Activated naive CD8-positive, alpha-beta T cell treated with anti-CD3 and anti-CD28 coated beads, Interleukin-2, amount 50 U/mL, for 24 hours (primary cell): ENCODE measurements around the gene STK24.

Experiments used
- ATAC-seq: fragments of 150-1000 bp; cut with Tn5 transposase; one replicate; pipeline ENCODE4 v1.10.0; 2021
- DNase-seq: peaks from one replicate; pipeline ENCODE4 v3.0.0; 2021
- H3K27ac Mint-ChIP-seq: one replicate; pipeline ENCODE4 v1.8.0; 2021; ENCODE audit warnings: mild to moderate bottlenecking, mixed read lengths
- H3K27me3 Mint-ChIP-seq: one replicate; pipeline ENCODE4 v1.8.0; 2021; ENCODE audit warnings: mixed read lengths
- H3K36me3 Mint-ChIP-seq: one replicate; pipeline ENCODE4 v1.8.0; 2021; ENCODE audit warnings: low read depth, mixed read lengths
- H3K4me1 Mint-ChIP-seq: one replicate; pipeline ENCODE4 v1.8.0; 2021; ENCODE audit warnings: mixed read lengths
- H3K4me3 Mint-ChIP-seq: one replicate; pipeline ENCODE4 v1.8.0; 2021; ENCODE audit warnings: mild to moderate bottlenecking, moderate library complexity, mixed read lengths
- H3K9me3 Mint-ChIP-seq: one replicate; pipeline ENCODE4 v1.8.0; 2021; ENCODE audit warnings: mixed read lengths

STK24 gene

DNA sequence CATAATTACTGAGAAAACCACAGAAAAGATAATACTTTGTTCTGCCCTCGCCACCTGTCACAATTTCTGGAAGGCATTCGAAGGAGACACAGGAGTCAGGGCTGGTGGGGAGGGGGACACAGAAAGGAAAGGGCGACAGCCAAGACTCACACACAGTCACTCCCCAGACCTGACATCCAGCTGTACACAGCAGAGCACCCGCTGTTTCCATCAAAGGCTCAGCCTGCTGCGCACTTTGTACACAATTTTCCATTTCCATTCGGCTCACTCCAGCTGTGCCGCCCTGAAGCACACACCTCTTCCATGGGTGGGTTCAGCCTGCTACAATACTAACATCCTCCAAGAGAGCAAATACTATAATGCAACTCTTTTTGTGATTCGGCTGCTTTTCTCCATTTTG is 38.0 kb downstream of the STK24 start:
- H3K27ac Mint-ChIP-seq: peak overlapping the region; percentile 20
- peaks cover 95% of the 10 kb centered on the region for H3K4me1 Mint-ChIP-seq
- peaks cover 15% of the 10 kb centered on the region for H3K36me3 Mint-ChIP-seq
- no peaks in the 10 kb centered on the region for H3K27me3 Mint-ChIP-seq
- no peak overlapping the region for H3K4me3 Mint-ChIP-seq
- ATAC-seq (no peak), DNase-seq (no peak)
- no peaks in the 10 kb centered on the region for H3K9me3 Mint-ChIP-seq

DNA sequence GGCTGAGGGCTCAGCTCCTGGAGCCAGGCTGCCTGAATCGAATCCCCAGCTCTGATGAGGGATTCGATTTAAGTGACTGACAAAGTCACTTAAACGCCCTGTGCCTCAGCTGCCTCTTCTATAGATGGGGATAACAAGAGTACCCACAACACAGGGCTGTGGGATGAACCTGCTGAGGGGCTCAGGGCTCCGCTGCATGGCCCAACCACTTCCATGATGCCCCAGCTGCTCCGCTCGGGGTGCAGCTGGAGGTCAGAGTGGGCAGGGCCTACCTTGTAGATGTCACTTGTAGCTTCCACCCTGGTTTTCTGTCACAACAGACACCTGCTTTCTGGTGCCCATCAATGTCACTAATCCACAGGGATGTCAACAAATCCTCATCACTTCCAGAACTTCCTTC is 39.2 kb downstream of the STK24 start:
- Mint-ChIP-seq H3K4me1 (peaks cover 91% of the 10 kb centered on the region), H3K9me3 (no peaks in the 10 kb centered on the region), H3K27me3 (no peaks in the 10 kb centered on the region), H3K36me3 (peaks cover 15% of the 10 kb centered on the region), H3K4me3 (no peak overlapping the region), H3K27ac (no peak overlapping the region)
- ATAC-seq (no peak), DNase-seq (no peak)

DNA sequence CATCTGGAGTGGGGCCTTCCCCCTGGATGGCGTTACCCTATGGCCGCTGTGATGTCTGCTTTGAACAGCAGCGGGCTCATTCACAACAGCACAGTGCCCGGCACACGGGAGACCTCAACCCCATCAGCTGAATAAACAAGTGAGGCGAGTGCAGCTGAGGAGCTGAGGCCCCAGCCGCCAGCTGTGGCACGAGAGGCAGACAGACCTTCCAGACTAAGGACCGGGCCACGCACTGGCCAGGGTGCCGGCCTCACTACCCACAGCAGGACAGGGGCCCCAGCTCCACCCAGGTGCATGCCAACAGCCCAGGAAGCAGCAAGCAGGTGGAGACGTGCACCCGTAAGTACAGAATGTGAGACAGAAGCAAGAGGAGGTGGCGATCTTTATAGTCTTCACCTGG is 39.6 kb downstream of the STK24 start:
- Mint-ChIP-seq H3K9me3 (no peaks in the 10 kb centered on the region), H3K4me3 (no peak overlapping the region), H3K4me1 (peaks cover 91% of the 10 kb centered on the region), H3K36me3 (peaks cover 15% of the 10 kb centered on the region), H3K27me3 (no peaks in the 10 kb centered on the region), H3K27ac (no peak overlapping the region)
- ATAC-seq: no peak
- DNase-seq: no peak

DNA sequence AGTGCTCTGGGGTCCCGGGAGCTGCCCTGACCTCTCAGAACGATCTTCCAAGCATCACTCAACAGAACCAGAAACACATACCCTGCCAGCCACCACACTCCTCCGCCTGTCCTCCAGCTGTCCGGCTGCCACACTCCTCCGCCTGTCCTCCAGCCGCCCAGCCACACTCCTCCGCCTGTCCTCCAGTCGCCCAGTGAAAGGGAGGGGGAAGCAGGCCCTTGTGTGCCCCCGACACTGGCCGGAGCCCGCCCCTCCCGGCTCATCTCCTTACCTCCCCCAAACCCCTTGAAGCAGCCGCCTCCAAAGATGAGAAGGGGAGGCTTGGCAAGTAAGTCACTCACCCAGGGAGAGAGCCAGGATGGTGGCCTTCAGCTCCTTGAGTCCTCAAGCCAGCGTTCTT is 40.2 kb downstream of the STK24 start:
- no peaks in the 10 kb centered on the region for H3K27me3 Mint-ChIP-seq
- peak overlapping the region; percentile 52 for H3K27ac Mint-ChIP-seq
- no peak for ATAC-seq
- DNase-seq: no peak
- no peaks in the 10 kb centered on the region for H3K9me3 Mint-ChIP-seq
- H3K36me3 Mint-ChIP-seq: peaks cover 15% of the 10 kb centered on the region
- H3K4me3 Mint-ChIP-seq: no peak overlapping the region
- H3K4me1 Mint-ChIP-seq: peaks cover 90% of the 10 kb centered on the region

DNA sequence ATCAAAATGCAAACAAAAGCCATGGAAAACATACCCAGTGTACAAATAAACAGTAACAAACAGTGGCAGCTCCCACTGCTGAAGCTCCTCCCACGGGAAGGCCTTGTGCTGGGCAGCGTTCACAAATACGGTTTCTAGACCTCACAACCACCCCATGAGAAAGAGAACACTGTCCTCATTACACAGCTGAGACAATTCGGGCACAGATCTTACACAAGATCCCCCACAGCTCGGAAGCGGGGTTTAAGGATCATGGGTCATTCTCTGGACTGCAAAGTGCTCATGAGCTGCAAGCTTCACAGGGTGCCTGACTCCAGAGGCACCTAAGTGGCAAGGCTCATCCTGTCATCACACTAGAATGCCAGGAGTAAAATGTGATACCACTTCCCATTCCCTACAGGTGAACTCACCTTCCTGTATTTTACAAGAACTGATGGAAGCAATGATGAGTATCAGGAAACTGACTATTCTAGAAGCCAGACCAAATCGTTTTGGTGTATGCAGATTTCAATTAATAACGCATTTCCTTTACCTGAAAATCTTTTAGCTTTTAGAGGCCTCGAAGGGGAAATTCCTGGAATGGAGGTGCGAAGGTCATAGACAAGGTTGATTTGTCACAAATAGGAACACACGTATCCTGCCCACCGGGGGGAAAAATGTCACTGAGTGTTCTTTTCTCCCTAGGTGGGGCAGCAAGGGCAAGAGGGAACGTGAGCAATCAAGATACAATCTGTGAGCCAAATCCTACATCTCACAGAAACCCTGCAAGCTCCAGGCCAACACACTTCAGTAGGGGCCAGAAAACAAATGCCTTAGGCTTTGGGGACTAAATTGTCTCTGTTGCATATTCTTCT is 41.2 kb downstream of the STK24 start:
- peaks cover 91% of the 10 kb centered on the region for H3K4me1 Mint-ChIP-seq
- no peaks in the 10 kb centered on the region for H3K27me3 Mint-ChIP-seq
- H3K27ac Mint-ChIP-seq: peak overlapping the region; percentile 52
- DNase-seq: no peak
- H3K36me3 Mint-ChIP-seq: peaks cover 15% of the 10 kb centered on the region
- H3K9me3 Mint-ChIP-seq: no peaks in the 10 kb centered on the region
- no peak for ATAC-seq
- no peak overlapping the region for H3K4me3 Mint-ChIP-seq

DNA sequence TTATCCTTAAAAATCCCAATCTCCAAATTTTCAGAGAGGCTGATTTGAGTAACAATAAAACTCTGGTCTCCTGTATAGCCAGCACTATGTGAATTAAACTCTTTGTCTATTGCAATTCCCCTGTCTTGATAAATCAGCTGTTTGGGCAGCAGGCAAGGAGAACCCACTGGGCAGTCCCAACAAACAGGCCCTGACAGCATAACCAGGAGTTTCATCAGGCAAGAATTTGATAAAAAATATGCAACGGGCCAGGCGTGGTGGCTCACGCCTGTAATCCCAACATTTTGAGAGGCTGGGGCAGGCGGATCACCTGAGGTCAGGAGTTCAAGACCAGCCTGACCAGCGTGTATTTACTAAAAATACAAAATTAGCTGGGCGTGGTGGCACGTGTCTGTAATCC is 42.1 kb downstream of the STK24 start:
- ATAC-seq (no peak), DNase-seq (no peak)
- H3K27me3 Mint-ChIP-seq: no peaks in the 10 kb centered on the region
- H3K36me3 Mint-ChIP-seq: peaks cover 17% of the 10 kb centered on the region
- H3K27ac Mint-ChIP-seq: no peak overlapping the region
- peaks cover 91% of the 10 kb centered on the region for H3K4me1 Mint-ChIP-seq
- no peaks in the 10 kb centered on the region for H3K9me3 Mint-ChIP-seq
- H3K4me3 Mint-ChIP-seq: no peak overlapping the region

DNA sequence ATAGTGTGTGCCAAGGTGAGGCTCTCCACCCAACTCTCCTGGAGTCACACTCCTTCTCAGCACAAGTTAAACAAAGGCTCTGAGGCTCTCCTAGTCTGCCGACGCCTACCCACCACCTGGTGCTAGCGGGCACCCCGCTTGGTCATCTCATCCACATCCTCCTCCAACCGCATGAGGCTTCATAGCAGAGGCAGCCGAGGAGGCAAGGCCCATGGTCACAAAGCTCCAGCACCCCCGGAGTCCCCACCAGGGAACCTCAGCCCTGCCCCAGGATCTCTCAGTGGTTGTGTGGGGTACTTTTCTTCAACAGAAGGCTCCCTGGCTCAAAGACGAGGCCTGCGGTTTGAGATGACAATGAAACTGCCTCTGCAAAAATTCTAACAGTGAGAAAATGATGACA is 43.0 kb downstream of the STK24 start:
- peak; percentile 41 for ATAC-seq
- Mint-ChIP-seq H3K36me3 (peaks cover 18% of the 10 kb centered on the region), H3K27me3 (no peaks in the 10 kb centered on the region), H3K27ac (no peak overlapping the region), H3K4me1 (peaks cover 91% of the 10 kb centered on the region), H3K4me3 (no peak overlapping the region), H3K9me3 (no peaks in the 10 kb centered on the region)
- no peak for DNase-seq

DNA sequence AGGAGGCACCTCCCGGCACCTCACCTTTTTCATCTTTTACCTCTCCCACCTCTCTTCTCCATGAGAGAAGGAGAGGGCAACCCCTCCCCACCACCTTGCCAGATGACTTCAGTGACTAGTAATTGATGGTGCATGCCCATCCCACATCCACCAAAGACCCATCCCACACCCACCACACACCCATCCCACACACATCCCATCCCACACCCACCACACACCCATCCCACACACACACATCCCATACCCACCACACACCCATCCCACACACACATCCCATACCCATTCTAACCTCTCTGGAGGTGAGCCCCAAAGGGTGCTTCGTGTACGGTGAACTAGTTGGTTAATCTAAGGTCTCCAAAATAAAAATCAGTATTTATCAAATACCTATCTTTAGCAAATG is 44.7 kb downstream of the STK24 start:
- peaks cover 92% of the 10 kb centered on the region for H3K4me1 Mint-ChIP-seq
- DNase-seq (no peak), ATAC-seq (no peak)
- H3K9me3 Mint-ChIP-seq: no peaks in the 10 kb centered on the region
- no peak overlapping the region for H3K4me3 Mint-ChIP-seq
- H3K27ac Mint-ChIP-seq: no peak overlapping the region
- peaks cover 14% of the 10 kb centered on the region for H3K36me3 Mint-ChIP-seq
- H3K27me3 Mint-ChIP-seq: no peaks in the 10 kb centered on the region

DNA sequence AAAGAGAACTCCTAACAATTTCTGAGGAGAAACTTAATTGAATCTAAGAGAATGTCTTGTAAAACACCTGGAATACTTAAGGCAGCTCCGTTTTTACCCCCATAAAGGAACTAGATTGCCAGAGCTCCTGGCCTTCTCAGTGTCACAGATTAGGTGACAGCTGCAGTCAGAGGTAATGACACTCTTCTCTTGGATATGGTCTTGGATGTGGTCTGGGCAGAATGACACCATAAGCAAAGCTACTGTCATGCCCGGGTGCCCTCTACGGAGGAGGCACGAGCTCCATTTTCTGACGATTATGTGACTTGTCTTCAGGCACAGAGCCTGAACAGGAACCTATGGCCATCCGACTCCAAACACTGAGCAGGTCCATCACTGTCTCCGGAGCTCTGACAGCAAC is 46.7 kb downstream of the STK24 start:
- H3K27ac Mint-ChIP-seq: peak overlapping the region; percentile 85
- H3K4me3 Mint-ChIP-seq: no peak overlapping the region
- peaks cover 9% of the 10 kb centered on the region for H3K36me3 Mint-ChIP-seq
- H3K27me3 Mint-ChIP-seq: no peaks in the 10 kb centered on the region
- H3K4me1 Mint-ChIP-seq: peaks cover 92% of the 10 kb centered on the region
- H3K9me3 Mint-ChIP-seq: no peaks in the 10 kb centered on the region
- DNase-seq (no peak), ATAC-seq (no peak)

DNA sequence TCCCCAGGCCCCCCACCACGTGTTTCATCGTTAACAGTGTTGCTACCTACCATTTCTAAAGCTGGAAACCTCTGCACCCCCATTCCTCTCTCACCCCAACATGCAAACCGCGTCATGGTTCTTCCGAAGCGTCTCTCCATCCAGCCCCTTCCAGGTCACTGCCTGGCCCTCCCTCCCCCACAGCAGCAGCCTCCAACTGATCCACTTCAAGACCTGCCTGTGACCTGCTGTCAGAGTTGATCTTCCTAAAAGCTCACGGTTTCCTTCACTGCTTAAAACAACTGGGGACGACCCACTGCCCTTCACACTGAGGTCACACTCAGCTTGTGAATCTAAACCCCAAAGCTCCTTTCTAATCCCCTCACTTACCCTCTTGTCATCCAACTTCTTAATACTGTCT is 47.7 kb downstream of the STK24 start:
- ATAC-seq: no peak
- Mint-ChIP-seq H3K4me3 (no peak overlapping the region), H3K27me3 (no peaks in the 10 kb centered on the region)

DNA sequence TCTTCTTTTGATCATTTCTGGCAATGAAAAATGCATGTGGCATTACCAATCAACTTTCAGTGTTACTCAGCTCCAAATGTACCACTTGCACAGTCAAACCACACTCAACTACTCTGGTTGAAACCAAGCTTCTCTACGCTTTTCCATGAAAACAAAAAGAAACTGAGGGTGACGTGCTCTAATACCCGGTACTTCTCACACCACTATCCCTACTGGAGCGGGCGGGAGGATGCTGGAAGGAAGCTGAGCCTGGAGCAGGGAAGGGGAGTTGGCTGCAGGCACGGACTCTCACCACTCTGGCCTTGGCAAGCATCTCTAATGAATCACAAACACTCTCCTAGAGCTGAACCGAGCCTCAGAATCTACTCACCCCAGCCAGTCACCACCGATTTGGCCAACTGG is 48.2 kb downstream of the STK24 start:
- DNase-seq: no peak
- H3K27ac Mint-ChIP-seq: peak overlapping the region; percentile 85
- H3K27me3 Mint-ChIP-seq: no peaks in the 10 kb centered on the region
- peak overlapping the region; percentile 30 for H3K4me3 Mint-ChIP-seq
- H3K36me3 Mint-ChIP-seq: peaks cover 9% of the 10 kb centered on the region
- peaks cover 94% of the 10 kb centered on the region for H3K4me1 Mint-ChIP-seq
- H3K9me3 Mint-ChIP-seq: no peaks in the 10 kb centered on the region
- ATAC-seq: peak; percentile 70

More for the DNA sequence above, 47.7 kb downstream of the STK24 start:
- peaks cover 9% of the 10 kb centered on the region for H3K36me3 Mint-ChIP-seq
- H3K4me1 Mint-ChIP-seq: peaks cover 94% of the 10 kb centered on the region
- peak overlapping the region; percentile 85 for H3K27ac Mint-ChIP-seq
- no peak for DNase-seq
- no peaks in the 10 kb centered on the region for H3K9me3 Mint-ChIP-seq

DNA sequence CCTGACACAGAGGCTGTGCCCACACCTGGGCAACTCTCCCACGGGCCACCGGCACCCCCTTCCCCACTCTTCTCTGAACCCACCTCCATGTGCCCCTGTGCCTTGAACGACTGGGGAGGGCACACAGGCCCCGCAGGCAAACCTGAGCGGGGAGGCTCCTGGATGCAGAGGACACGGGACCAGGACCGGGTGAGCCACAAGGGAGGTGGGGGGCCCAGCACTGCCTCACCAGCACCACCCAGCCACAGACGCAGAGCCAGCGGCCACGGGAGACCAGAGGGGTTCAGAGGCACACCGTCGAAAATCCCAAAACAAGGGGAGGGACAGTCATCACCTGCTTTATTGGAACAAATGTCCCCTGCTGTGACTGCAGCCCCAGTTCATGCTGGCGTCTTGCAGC is 49.4 kb downstream of the STK24 start:
- Mint-ChIP-seq H3K27ac (no peak overlapping the region), H3K27me3 (no peaks in the 10 kb centered on the region), H3K4me3 (no peak overlapping the region), H3K4me1 (peaks cover 98% of the 10 kb centered on the region), H3K36me3 (peaks cover 9% of the 10 kb centered on the region), H3K9me3 (no peaks in the 10 kb centered on the region)
- no peak for ATAC-seq
- no peak for DNase-seq

DNA sequence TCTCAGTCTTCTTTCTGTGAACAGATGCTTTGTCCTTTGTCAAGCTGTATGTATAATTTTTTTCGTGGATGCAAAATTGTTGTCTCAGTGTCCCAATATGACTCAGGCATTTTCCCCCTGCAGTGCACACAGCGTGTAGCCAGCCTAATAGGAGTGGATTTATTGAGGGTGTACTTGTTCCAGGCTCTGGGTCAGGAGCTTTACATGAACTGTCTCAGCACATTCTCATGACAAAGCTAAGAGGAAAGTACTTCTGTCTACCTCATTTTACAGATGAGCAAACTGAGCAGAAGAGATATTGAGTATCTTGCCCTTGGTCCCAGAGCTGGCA is 50.8 kb downstream of the STK24 start:
- Mint-ChIP-seq H3K36me3 (peaks cover 9% of the 10 kb centered on the region), H3K4me1 (peaks cover 99% of the 10 kb centered on the region), H3K9me3 (no peaks in the 10 kb centered on the region), H3K4me3 (no peak overlapping the region), H3K27me3 (no peaks in the 10 kb centered on the region), H3K27ac (peak overlapping the region; percentile 75)
- ATAC-seq (no peak), DNase-seq (no peak)

DNA sequence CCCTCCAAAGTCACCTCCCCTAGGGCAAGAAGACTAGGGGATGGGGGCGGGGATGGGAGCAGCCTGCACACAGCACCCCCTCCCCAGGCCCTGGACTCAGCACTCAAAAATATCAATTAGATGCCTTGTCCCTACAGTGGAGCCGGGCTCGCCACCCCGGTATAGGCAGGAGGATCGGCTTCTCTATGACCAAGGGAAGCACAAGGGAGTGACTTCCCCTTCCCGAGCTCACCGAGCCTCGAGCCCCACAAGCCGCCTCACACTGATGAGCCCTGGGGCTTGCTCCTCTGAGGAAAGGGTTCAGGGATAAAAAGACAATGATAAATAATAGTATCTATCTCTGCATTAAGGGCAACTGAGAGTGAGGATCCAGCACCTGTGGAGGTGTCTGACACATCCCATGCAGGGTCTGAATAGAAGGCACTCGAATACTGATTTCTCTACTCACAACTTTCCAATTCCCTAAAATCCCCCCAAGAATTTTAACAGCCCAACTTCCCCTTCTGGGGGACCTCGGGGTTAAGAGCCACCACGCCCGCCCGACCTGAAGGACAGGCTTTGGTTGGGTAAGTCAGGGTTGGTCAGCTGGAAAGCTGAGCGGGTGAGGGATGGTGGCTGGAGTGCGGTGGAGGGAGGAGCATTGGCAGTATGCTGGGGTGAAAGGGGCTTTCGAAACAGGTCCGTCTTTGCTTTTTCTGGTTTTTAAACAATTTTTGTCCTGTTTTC is 51.3 kb downstream of the STK24 start:
- ATAC-seq: no peak
- no peaks in the 10 kb centered on the region for H3K9me3 Mint-ChIP-seq

DNA sequence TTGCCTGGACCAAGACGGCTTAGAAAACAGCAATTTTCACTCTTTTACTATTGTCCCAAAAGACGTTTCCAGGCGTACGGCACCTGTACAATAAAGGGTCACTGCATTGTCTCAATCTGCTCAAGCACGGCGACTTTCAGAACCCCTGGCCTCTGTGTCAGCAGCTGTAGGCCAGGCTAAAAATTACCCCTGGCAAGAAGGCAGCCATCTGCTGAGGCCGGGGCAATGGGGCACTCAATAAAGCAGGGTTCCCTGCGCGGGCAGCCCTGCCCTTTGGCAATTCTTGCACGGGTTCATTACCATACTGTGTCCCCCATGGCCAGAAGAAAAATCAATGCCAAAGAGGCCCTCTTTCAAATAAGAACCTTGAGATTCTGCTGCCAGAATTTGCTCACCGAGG is 52.1 kb downstream of the STK24 start:
- Mint-ChIP-seq H3K4me3 (no peak overlapping the region), H3K27ac (peak overlapping the region; percentile 60), H3K9me3 (no peaks in the 10 kb centered on the region), H3K27me3 (no peaks in the 10 kb centered on the region), H3K4me1 (peaks cover 97% of the 10 kb centered on the region), H3K36me3 (peaks cover 7% of the 10 kb centered on the region)
- ATAC-seq (no peak), DNase-seq (no peak)

More for the DNA sequence above, 51.3 kb downstream of the STK24 start:
- Mint-ChIP-seq H3K36me3 (peaks cover 9% of the 10 kb centered on the region), H3K4me1 (peaks cover 97% of the 10 kb centered on the region), H3K27me3 (no peaks in the 10 kb centered on the region), H3K27ac (peak overlapping the region; percentile 75), H3K4me3 (no peak overlapping the region)
- no peak for DNase-seq
